Activated CD8-positive, alpha-beta memory T cell treated with anti-CD3 and anti-CD28 coated beads for 4 hours (primary cell): ENCODE measurements around the gene TAF4B.
"Not testable (repeated sequence)": the region's sequence is repeated elsewhere in the genome, so short reads cannot be mapped to it uniquely, and the experiment has no call there.

ENCODE experiments used
- DNase-seq, 2 donors: peaks; one replicate each; pipeline ENCODE4 v3.0.0-alpha.2; 2020; ENCODE audit warnings: low read depth in 2 of 2

TAF4B gene

GRCh38 chr18:26307161-26307773, 81.0 kb downstream of the TAF4B start:
- DNase-seq, result no peak

- DNase-seq, result no peak
Observed at GRCh38 chr18:26309281-26309680, 83.0 kb downstream of the TAF4B start.

- DNase-seq, result no peak
Observed at GRCh38 chr18:26312199-26312598, 86.0 kb downstream of the TAF4B start.

- no peak for DNase-seq
Observed at GRCh38 chr18:26317398-26317797, 91.2 kb downstream of the TAF4B start.

GRCh38 chr18:26320686-26321085, 94.4 kb downstream of the TAF4B start:
- DNase-seq, result no peak

GRCh38 chr18:26322890-26323653, 96.8 kb downstream of the TAF4B start:
- DNase-seq, result no peak

- no peak for DNase-seq
Observed at GRCh38 chr18:26325771-26326170, 99.5 kb downstream of the TAF4B start.

GRCh38 chr18:26327062-26327461, 100.8 kb downstream of the TAF4B start:
- no peak for DNase-seq

GRCh38 chr18:26332991-26333390, 106.7 kb downstream of the TAF4B start:
- DNase-seq, result no peak

GRCh38 chr18:26335156-26335555, 108.9 kb downstream of the TAF4B start:
- no peak for DNase-seq

GRCh38 chr18:26335571-26336487, 109.6 kb downstream of the TAF4B start:
- DNase-seq, result no peak

GRCh38 chr18:26336572-26336971, 110.3 kb downstream of the TAF4B start:
- DNase-seq, result no peak

- DNase-seq, result no peak
Observed at GRCh38 chr18:26342646-26343045, 116.4 kb downstream of the TAF4B start.

- DNase-seq, result no peak
Observed at GRCh38 chr18:26350961-26351360, 124.7 kb downstream of the TAF4B start.

- DNase-seq, result no peak
Observed at GRCh38 chr18:26356045-26356785, 130.0 kb downstream of the TAF4B start.

- DNase-seq, result no peak
Observed at GRCh38 chr18:26357960-26358359, 131.7 kb downstream of the TAF4B start.

- DNase-seq, result no peak
Observed at GRCh38 chr18:26362021-26362420, 135.8 kb downstream of the TAF4B start.

GRCh38 chr18:26367425-26367824, 141.2 kb downstream of the TAF4B start:
- no peak for DNase-seq

- DNase-seq, result no peak
Observed at GRCh38 chr18:26370037-26370436, 143.8 kb downstream of the TAF4B start.

GRCh38 chr18:26376105-26376504, 149.9 kb downstream of the TAF4B start:
- DNase-seq, result no peak

- DNase-seq, result no peak
Observed at GRCh38 chr18:26378701-26379100, 152.5 kb downstream of the TAF4B start.

- not testable (repeated sequence) for DNase-seq
Observed at GRCh38 chr18:26381555-26381954, 155.3 kb downstream of the TAF4B start.
